ENCODE results near the gene HYAL1.
"Not testable (repeated sequence)": the region's sequence is repeated elsewhere in the genome, so short reads cannot be mapped to it uniquely, and the experiment has no call there.

HYAL1 gene

DNA sequence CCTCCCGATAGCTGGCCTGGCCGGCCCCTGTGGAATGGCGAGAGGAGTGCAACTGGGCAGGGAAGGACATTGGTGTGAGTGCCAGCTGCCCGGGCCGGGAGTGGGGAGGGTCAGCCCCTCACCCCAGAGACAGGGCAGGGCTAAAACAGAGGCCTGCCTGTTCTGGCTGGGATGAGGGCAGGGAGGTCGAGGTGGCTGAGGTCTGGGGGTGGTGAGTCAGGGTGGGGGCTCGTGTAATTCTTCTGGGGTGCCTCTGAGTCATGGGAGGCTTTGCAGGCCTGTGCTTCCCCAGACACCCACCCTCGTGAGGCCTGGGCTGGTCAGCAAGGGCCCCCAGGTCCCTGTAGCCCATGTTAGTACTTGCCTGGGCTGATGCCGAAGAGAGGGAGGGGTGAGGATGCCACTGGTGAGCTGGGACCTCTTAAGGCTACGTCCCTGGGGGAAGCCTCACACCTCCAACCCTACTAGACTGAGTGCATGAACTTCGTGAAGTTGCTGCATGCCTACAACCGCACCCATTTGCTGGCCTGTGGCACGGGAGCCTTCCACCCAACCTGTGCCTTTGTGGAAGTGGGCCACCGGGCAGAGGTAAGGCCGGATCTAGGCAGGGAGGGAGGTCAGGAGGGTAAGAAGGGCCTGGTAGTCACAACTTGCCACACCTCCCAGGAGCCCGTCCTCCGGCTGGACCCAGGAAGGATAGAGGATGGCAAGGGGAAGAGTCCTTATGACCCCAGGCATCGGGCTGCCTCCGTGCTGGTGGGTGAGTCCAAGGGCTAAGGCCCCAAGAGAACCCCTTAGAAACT, 32.8 kb downstream of the HYAL1 start:
- DNase-seq = no peak

DNA sequence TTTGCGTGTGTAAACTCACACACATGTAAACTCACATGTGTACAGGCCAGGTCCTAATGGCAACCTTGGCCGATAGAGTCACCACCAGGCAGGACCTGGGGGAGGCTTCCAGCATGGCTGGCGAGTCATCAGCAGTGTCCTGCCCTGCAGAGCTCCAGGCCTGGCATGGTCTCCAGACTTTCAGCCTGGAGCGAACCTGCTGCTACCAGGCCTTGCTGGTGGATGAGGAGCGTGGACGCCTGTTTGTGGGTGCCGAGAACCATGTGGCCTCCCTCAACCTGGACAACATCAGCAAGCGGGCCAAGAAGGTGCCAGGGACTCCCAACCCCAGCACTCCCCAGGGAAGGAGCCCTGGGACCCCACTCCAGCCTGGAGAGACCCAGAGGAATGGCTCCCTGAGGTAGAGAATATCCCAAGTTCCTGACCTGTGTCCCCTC, 33.4 kb downstream of the HYAL1 start:
- no peak for DNase-seq

DNA sequence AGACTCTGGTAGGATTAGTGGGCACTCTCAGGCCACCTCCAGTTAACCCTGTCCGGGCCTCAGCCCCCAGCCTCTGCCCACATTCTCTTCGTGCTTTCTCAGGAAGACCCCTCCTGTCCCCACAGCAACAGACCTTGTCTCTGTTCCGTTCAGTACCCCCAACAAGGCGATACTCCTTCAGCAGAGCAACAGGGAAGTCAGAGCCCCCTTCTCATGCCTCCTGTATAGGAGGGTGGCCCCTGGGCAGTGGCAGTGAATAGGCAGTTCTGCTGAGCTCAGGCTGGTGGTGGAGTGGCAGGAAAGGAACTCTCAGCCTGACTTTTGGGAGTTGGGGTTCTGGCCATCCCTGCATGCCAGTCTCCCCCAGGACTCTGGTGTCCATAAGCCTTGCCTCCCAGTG, 33.9 kb downstream of the HYAL1 start:
- no peak for DNase-seq

DNA sequence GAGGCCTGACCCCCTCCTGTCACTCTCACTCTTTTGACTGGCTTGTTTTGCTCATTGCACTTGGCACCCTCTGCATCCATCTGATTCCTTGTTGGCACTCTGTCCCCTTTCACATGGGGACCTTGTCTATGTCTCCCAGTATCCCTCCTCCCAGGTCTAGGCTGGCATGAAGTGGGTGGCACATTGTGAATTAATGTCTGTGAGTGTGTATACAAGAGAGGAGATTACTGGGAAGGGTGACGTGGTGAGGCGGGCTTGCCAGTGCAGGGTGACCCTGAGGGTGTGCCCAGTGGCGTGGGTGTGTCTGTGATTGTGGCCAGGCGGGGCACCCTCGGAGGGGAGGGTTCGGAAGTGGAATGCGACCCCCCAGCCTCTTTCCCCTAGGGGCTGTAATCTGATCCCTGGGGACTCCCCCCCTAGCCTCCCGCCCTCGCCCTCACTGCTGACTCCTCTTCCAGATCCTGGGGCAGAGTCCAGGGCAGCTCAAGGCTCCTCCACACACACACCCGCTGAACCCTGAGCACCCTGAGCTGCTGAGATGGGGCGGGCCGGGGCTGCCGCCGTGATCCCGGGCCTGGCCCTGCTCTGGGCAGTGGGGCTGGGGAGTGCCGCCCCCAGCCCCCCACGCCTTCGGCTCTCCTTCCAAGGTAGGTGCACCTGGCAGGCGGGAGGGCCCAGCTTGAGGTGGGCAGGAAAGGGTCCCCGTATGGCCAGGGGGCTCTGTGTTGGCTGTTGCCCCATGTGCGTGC, 34.5 kb downstream of the HYAL1 start, which contains the start of gene SEMA3B:
TSS of gene SEMA3B (plus strand) at position 445 of the 749 bp plus-strand sequence. CDS start at position 539, 94 bp downstream.
- no peak for DNase-seq

DNA sequence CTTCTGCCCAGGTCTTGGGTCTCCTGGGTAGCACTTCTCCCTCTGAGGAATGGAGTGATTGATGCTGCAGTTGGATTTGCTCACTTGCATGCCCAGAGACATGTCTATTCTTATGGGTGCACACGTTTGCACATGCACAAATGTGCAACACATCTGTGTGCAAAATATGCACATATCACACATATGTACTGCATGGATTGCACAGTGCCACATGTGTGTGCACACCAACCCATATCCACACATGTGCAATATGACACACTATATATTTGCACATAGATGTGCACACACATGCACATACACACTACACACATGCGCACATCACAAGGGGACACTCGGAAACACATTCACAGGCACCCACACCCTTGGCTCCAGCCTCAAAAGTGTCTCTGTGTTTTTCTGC, 35.1 kb downstream of the HYAL1 start:
- DNase-seq = no peak

DNA sequence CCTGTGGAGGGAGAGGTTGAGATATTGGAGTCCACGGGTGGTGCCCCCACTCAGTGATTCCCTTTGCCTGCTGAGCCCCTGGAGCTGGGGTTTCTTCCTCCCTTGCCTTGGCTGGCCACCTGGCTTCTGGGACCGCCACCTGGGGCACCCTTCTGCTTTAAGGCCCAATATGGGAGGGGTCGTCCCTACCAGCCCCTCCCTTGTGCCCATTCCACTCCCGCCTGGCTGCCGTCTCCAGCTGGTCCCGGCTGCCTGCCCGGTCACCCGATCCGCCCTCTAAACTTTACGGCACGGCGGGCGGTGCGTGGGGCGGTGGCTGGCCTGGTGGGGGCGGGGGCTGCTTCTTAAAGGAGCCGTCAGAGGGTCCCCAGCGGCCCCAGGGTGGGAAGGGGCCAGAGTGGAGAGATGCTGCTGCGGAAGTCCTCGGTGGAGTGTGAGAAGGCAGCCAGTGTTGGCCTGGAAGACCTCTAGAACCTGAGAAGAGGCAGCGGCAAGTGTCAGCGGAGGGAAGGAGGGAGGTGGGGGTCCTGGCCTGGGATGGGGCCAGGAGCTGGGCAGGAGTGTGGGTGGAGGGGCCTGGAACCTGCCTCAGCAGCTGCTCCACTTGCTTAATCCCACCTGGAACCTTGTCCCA, 36.0 kb downstream of the HYAL1 start:
- DNase-seq = no peak

DNA sequence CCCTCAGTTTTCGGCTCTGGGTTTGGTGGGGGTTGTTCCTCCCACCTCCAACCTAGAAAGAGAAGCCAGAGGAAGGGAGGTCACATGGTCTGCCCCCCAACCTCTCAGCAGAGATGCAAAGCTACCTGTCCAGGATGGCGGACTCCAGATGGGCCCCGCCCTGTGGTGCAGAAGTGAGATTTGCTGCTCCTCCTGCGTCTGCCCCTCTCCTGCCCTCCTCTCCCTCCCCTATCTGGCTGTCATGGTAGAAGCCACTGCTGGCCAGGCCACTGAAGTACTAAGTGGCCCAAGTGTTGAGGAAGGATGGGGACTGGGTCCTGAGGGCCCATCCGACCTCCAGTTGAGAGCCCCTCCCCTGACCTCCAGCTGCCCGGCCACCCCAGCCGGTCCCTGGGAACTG, 36.5 kb downstream of the HYAL1 start:
- DNase-seq = no peak

DNA sequence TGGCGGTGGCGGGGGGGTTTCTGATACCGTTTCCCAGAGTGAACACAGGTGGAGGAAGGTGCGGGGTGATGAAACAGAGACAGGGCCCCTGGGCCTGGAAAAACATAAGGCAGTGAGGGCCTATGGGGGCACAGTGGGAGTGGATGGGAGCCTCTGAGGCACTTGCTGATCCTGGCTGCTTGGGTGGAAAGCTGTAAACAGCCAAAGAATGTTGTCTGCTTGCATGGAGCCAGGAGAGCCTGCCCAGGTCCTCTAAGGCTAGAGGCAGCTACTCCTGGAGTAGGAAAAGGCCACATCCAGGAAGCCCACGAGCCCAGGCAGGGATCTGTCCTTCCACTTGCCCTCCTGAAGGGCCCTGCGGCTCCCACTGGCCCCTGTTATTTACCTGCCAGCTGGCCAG, 37.4 kb downstream of the HYAL1 start:
- no peak for DNase-seq

DNA sequence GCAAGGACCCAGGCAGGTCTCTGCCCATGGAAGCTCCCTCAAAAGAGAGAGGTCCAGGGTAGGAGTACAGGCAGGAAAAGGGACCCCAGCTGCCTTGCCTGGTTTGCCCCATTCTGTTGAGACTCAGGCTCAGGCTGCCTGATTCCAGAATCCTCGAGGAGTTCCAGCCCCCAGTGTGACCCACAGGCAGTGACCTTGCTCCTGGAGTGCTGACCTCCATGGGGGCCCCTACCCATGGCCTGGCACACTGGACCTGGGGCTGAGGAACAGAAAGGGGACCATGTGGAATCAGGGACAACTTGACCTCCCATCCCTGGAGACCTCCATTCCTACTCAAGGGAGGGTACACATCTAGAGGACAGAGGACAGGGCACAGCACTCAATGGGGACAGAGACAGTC, 37.8 kb downstream of the HYAL1 start:
- no peak for DNase-seq

DNA sequence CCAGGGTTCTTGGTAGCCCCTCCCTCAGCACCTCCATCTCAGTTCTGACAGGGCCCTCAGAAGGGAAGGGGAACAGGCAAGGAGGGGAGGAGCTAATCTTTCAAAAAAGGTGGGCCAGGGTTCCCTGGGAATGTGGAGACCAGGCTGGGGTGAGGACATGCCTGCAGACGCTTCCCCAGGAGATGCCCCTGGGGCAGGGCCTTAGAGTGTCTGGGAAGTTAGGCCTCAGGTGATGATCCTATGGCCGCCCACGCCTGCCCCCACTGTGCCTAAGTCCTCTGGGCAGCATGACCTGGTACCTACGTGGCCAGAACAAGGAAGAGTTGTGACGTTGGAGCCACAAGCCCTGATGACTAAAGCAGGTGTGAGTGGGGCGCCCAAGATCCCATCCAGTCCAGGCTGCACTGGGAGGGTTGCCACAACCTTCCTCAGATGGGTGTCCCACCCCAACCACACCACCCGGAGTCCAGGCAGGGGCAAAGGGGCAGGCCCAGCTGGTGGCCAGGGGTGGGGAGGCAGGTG, 38.3 kb downstream of the HYAL1 start:
- no peak for DNase-seq

DNA sequence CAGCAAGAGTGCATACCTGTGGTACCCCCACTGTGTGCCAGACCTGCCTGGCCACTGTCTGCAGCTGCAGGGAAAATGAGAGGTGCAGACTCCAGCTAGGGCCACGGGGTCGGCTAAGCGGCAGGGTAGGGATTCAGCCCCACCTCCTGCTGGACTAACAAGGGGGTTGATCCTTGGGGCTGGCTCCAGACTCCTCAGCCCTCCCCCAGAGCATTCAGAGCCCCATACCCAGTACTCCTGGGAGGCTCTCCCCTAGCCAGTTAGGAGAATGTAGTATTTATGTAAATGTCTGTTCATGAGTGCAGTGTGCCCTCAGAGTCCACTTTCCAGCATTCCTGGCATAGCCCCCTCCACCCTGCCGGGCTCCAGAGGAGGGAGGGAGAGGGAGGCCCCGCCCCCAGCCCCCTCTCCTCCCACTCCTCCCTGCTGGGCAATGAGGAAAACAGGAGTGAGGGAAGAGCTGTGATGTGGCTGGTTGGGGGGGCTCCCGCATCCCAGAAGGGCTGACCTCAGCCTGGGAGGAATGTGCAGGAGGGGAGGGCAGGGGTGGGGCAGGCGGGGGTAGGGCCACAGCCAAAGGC, 38.9 kb downstream of the HYAL1 start:
- no peak for DNase-seq

DNA sequence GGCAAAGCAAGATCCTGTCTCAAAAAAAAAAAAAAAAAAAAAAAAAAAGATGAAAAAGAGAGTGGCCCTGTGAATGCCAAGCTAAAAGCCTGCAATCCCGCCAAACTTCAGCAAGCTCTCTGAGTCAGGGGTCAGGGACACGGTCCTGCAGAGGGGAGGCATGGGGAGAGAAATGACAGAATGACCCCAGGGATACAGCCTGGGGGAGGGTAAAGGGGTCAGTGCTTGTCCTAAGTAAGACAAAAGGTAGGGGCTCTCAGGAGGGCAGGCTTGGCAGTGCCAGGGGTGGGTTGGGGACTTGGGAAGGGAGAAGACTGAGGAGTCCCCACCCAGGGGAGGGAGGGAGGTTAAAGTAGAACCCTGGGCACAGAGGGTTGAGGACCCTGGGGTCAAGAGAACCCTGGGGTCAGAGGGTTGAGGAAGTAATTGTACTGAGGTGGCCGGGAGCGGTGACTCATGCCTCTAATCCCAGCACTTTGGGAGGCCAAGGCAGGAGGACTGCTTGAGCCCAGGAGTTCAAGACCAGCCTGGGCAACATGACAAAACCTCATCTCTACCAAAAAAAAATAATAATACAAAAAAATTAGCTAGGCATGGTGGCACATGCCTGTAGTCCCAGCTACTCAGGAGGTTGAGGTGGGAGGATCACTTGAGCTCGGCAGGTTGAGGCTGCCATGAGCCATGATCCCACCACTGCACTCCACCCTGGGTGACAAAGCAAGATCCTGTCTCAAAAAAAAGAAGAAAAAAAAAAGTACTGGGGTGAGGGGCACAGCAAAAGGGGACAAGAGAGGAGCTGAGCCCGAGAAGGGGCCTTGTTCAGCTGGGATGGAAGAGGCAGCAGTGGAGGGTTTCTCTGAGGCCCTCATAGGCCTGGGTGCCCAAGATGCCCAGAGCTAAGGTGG, 39.6 kb downstream of the HYAL1 start:
- no peak for DNase-seq

DNA sequence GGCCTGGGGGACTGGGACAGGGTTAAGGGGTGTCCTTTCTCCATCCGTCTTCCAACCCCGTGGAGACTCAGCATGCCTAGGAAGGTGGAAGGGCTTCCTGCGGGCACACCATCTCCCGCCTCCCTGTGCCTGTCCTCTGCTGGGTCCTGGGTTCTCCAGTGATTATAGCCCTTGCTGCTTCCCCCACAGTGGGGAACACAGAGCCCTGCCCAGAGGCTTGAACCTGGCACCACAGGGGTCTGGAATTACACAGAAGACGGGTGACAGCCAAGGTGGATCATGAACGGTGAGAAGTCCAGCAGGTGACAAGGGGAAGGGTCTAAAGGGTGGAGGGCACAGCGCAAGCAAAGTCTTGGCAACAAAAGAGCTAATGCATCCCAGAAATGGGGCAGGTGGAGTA, 40.6 kb downstream of the HYAL1 start:
- DNase-seq = no peak

DNA sequence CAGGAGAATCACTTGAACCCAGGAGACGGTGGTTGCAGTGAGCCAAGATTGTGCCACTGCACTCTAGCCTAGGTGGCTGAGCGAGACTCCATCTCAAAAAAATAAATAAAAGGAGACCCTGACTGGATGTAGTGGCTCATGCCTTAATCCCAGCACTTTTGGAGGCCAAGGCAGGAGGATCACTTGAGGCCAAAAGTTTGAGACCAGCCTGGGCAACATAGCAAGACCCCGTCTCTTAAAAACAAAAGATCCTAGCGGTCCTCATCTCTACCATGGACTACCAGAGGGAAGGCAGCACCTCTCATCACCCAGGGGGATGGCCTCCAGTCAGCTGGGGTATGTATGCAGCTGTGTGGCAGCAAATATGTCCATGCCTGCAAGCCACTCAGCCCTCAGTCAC, 41.2 kb downstream of the HYAL1 start:
- not testable (repeated sequence) for DNase-seq

DNA sequence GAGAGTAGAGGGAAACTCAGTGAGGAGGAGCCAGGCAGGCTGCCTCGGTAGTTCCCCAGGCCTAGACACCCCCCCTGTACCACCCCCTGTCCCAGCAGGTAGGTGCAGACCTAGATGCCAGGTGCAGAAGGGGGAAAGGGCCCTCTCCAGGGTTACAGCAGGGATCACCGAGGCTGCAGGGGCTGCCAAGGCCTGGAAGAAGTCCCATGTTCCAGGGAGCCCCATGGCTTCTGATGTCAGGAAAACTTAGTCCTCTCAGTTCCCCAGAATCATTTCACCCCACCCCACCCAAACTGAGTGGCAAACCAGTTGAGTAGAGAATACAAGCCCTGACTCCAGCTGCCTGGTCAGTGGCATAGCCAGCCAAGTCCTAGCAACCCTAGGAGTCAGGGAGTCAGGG, 41.9 kb downstream of the HYAL1 start:
- DNase-seq = no peak

DNA sequence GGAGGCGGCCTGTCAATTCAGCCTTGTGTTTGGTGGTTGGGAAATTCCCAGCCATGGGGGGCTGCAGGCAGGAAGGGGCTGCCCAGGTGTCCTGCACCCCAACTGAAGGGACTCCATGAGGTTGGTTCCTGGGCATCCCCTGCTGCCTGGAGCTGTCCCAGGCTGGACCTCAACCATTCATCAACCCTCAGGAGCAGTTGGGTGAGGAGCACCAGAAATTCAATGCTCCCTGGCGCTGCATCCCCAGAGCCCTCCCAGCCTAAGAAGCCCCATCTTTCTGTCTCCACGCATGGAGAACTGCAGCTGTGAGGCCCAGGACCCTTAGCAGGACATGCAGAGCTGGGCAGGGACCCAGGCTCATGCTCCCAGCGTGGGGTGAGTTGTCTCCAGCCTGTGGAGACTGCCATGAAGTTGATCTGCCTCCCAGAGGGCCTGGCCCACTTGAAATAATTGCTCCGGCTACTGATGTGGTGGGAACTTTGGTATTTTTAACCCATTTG, 42.4 kb downstream of the HYAL1 start:
- no peak for DNase-seq

DNA sequence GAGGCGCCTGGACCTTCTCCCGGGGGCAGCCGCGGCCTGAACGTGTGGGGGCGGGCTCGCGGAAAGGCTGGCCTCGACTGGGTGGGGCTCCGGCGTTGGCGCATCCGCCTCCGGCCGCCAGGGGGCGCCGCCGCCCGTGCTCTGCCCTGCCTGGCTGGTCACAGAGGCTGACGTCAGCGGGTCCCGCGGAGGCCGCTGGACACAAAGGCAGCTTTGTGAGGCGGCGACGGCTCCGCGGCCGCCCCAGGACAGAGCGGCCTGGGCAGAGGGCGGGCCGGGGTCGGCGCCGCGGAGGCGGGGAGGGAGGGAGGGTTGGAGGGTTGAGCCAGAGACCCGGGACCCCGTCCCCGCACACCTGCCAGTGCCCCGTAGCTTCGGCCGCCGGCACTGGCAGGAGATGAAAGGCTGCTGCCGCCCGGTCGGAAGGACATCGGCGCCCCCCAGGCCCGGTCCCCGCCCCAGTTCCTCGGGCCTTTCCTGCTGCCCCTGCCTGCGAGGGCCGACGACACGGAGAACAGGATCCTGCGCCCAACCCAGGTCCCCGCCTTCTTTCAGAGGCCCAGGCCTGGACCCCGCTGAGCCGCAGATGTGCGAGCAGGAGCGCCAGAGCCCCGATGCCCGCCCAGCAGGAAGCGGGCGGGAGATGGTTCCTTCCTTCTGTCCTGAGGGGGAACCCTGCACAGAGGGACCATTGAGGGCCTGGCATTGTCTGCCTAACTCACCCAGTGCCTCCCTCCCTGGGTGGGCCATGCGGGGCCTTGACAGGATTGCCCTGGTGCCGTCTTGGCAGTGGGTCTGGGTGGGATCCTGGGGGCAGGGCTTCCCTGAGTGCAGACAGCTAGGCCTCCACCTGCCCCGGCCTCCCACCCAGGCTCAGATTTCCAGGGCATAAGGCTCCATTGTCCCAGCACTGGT, 43.1 kb downstream of the HYAL1 start:
- DNase-seq = peak; percentile 56

DNA sequence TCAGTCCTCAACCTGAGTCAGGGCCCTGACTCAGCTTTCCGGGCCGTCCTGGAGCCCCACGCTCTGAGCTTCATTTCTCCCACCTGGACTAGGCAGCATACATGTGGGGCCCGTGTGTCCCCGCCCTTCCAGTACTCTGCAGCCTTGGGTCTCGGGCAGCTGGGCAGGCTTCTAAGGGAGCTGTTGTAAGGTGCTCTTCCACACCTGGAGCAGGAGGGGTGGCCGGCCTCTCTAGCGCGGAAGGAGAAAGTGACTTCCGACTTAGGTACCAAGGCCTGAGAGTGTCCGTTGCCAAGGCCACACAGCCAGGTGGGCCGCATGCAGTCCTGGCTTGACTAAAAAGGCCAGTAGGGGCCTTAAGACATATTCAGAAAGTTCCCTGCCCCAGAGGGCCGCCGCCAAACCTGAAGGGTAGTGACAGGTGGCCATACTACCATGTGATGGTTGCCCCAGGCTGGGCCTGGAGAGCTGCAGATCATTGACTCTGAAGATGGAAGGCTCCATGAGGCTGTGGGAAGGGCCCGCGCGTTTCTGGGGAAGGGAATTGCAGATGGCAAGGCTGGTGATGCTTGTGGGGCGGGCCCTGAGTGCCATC, 43.8 kb downstream of the HYAL1 start:
- no peak for DNase-seq

DNA sequence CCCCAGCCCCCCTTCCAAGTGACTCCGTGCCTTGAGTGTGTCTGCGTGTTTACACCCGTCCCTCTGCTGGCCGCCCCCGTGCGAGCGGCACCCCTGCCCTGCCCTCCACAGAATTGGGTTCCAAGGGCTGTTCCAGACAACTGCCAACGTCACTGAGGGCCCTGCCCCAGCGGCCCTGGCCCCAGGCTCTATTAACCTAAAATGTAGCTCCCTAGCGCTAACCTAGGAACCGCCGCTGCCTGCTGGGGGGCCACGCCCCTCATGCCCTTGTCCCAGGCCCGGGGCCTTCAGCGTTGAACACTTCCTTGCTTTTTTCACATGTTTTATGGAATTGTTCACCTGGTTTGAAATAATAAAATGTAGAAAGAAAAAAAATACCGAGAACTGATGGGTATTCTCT, 44.4 kb downstream of the HYAL1 start:
- no peak for DNase-seq

DNA sequence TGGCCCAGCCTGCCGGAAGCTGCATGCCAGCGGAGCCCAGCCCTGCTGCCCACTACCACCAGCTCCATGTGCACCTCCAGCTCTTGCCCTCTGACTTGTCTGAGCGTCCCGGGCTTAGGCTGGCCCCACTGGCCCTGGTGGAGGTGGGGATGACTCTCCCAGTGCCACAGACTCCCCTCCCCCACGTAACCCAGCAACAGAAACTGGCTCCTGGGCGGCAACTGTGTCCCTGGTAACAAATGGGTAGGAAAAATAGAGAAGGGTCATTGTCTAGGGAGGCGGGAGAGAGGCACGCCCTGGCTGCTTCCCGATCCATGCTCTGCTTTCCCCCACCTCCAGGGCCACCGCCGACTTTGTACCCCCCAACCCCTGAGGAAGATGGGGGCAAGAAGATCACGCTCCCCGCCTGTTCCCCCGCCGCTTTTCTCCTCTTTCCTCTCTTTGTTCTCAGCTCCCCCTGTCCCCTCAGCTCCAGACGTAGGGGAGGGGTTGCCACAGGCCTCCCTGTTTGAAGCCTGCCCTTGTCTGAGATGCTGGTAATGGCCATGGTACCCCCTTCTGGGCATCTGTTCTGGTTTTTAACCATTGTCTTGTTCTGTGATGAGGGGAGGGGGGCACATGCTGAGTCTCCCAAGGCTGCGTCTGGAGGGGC, 45.2 kb downstream of the HYAL1 start:
- DNase-seq = no peak
